ENCODE measurements around the gene C1orf50.
A peak's percentile ranks its signal among the peaks of the same experiment; 100 is the strongest.

The C1orf50 gene

GRCh38 chr1:42735477-42736105 lies 31.5 kb upstream of the C1orf50 start:
- no peak for DNase-seq (ENCODE audit: low read depth)
- TF ChIP-seq CTCF (IDR thresholded peaks at IDR 0.05; ENCODE audit: control insufficient read depth, insufficient read depth, low read depth, low read length, missing control alignments) = no peak

GRCh38 chr1:42736152-42736551 lies 30.9 kb upstream of the C1orf50 start:
- no peak for DNase-seq (ENCODE audit: low read depth)
- TF ChIP-seq CTCF (IDR thresholded peaks at IDR 0.05; ENCODE audit: control insufficient read depth, insufficient read depth, low read depth, low read length, missing control alignments) = peak; percentile 49
- no peak overlapping the region for H3K4me3 ChIP-seq (ENCODE audit: control insufficient read depth, low read depth, low read length)

More at GRCh38 chr1:42735477-42736105, 31.5 kb upstream of the C1orf50 start:
- no peak overlapping the region for H3K4me3 ChIP-seq (ENCODE audit: control insufficient read depth, low read depth, low read length)

- no peak overlapping the region for H3K4me3 ChIP-seq (ENCODE audit: control insufficient read depth, low read depth, low read length)
- no peak for DNase-seq (ENCODE audit: low read depth)
- no peak for TF ChIP-seq CTCF (IDR thresholded peaks at IDR 0.05; ENCODE audit: control insufficient read depth, insufficient read depth, low read depth, low read length, missing control alignments)
These were observed 30.4 kb upstream of the C1orf50 start for GRCh38 chr1:42736571-42737200.

GRCh38 chr1:42737257-42737656 lies 29.8 kb upstream of the C1orf50 start:
- no peak for TF ChIP-seq CTCF (IDR thresholded peaks at IDR 0.05; ENCODE audit: control insufficient read depth, insufficient read depth, low read depth, low read length, missing control alignments)
- no peak overlapping the region for H3K4me3 ChIP-seq (ENCODE audit: control insufficient read depth, low read depth, low read length)
- DNase-seq (ENCODE audit: low read depth) = no peak

GRCh38 chr1:42737986-42738677 lies 28.9 kb upstream of the C1orf50 start:
- H3K4me3 ChIP-seq (ENCODE audit: control insufficient read depth, low read depth, low read length) = no peak overlapping the region
- DNase-seq (ENCODE audit: low read depth) = no peak
- no peak for TF ChIP-seq CTCF (IDR thresholded peaks at IDR 0.05; ENCODE audit: control insufficient read depth, insufficient read depth, low read depth, low read length, missing control alignments)

- TF ChIP-seq CTCF (IDR thresholded peaks at IDR 0.05; ENCODE audit: control insufficient read depth, insufficient read depth, low read depth, low read length, missing control alignments) = no peak
- H3K4me3 ChIP-seq (ENCODE audit: control insufficient read depth, low read depth, low read length) = no peak overlapping the region
- no peak for DNase-seq (ENCODE audit: low read depth)
These were observed 28.3 kb upstream of the C1orf50 start for GRCh38 chr1:42738678-42739226.
